H9 (cell line): ENCODE data around the gene HIPK3. TPM values are rescaled to one million over a fixed set of nuclear protein-coding genes. Genes with fewer than 3 reads are reported as not detected.

ENCODE experiments used
- DNase-seq: peaks from one replicate; pipeline ENCODE4 v3.0.0-alpha.2; 2017
- H2AFZ ChIP-seq: one replicate; pipeline ENCODE4 v1.6.1; 2013; ENCODE audit warnings: mild to moderate bottlenecking, low read length, control low read depth, moderate library complexity
- H2AK5ac ChIP-seq: 2 replicates; pipeline ENCODE4 v1.6.1; 2013; ENCODE audit warnings: low read length, control low read depth, mixed read lengths; ENCODE audit not compliant: insufficient read length
- H2BK120ac ChIP-seq: one replicate; pipeline ENCODE4 v1.6.1; 2013; ENCODE audit warnings: low read depth, mild to moderate bottlenecking, low read length, control low read depth, inconsistent platforms; ENCODE audit not compliant: poor library complexity, severe bottlenecking
- H2BK12ac ChIP-seq: 2 replicates; pipeline ENCODE4 v1.6.1; 2013; ENCODE audit warnings: low read length, control low read depth, mixed read lengths, low read depth; ENCODE audit not compliant: insufficient read length
- H2BK15ac ChIP-seq: 2 replicates; pipeline ENCODE4 v1.6.1; 2013; ENCODE audit warnings: low read depth, low read length, control low read depth
- H2BK20ac ChIP-seq: one replicate; pipeline ENCODE4 v1.6.1; 2013; ENCODE audit warnings: low read depth, mild to moderate bottlenecking, low read length, control low read depth, inconsistent platforms; ENCODE audit not compliant: poor library complexity, severe bottlenecking
- H2BK5ac ChIP-seq: 2 replicates; pipeline ENCODE4 v1.6.1; 2013; ENCODE audit warnings: low read length, control low read depth, mixed read lengths; ENCODE audit not compliant: insufficient read length
- H3K14ac ChIP-seq: 2 replicates; pipeline ENCODE4 v1.6.1; 2013; ENCODE audit warnings: low read length, control low read depth; ENCODE audit not compliant: insufficient read depth
- H3K18ac ChIP-seq: 2 replicates; pipeline ENCODE4 v1.6.1; 2013; ENCODE audit warnings: low read depth, mild to moderate bottlenecking, mixed read lengths, low read length, control low read depth; ENCODE audit not compliant: insufficient read length
- H3K23ac ChIP-seq: 2 replicates; pipeline ENCODE4 v1.6.1; 2013; ENCODE audit warnings: low read length, control low read depth, mixed read lengths, low read depth; ENCODE audit not compliant: insufficient read length
- H3K23me2 ChIP-seq: 2 replicates; pipeline ENCODE4 v1.6.1; 2013; ENCODE audit warnings: low read depth, mild to moderate bottlenecking, mixed read lengths, low read length, control low read depth; ENCODE audit not compliant: insufficient read length, poor library complexity, severe bottlenecking
- H3K27ac ChIP-seq: 2 replicates; pipeline ENCODE4 v1.5.1; 2013; ENCODE audit warnings: low read length, control low read depth, mixed read lengths, low read depth; ENCODE audit not compliant: insufficient read length
- H3K27me3 ChIP-seq: 2 replicates; pipeline ENCODE4 v1.6.1; 2013; ENCODE audit warnings: low read length, control low read depth, inconsistent platforms; ENCODE audit not compliant: insufficient read depth
- H3K4ac ChIP-seq: 2 replicates; pipeline ENCODE4 v1.6.1; 2013; ENCODE audit warnings: low read depth, mild to moderate bottlenecking, control low read depth, inconsistent platforms, low read length, moderate library complexity
- H3K4me1 ChIP-seq: 2 replicates; pipeline ENCODE4 v1.6.1; 2013; ENCODE audit warnings: low read length, control low read depth, inconsistent platforms; ENCODE audit not compliant: insufficient read depth
- H3K4me2 ChIP-seq: 2 replicates; pipeline ENCODE4 v1.6.1; 2013; ENCODE audit warnings: low read length, control low read depth, mixed read lengths; ENCODE audit not compliant: insufficient read length, insufficient read depth
- H3K56ac ChIP-seq: 2 replicates; pipeline ENCODE4 v1.6.1; 2013; ENCODE audit warnings: low read depth, mild to moderate bottlenecking, mixed read lengths, low read length, control low read depth; ENCODE audit not compliant: insufficient read length
- H3K79me1 ChIP-seq: 2 replicates; pipeline ENCODE4 v1.6.1; 2013; ENCODE audit warnings: low read depth, mild to moderate bottlenecking, moderate library complexity, low read length, control low read depth, inconsistent platforms; ENCODE audit not compliant: insufficient read depth, poor library complexity, severe bottlenecking
- H3K79me2 ChIP-seq: 2 replicates; pipeline ENCODE4 v1.6.1; 2013; ENCODE audit warnings: low read length, control low read depth, inconsistent platforms; ENCODE audit not compliant: insufficient read depth
- H3K9ac ChIP-seq: 2 replicates; pipeline ENCODE4 v1.6.1; 2013; ENCODE audit warnings: low read length, control low read depth, mixed read lengths; ENCODE audit not compliant: insufficient read length; ENCODE audit errors: extremely low read depth
- H3K9me3 ChIP-seq: one replicate; pipeline ENCODE4 v1.6.1; 2013; ENCODE audit warnings: low read depth, low read length, inconsistent platforms; ENCODE audit not compliant: control insufficient read depth
- H3T11ph ChIP-seq: one replicate; pipeline ENCODE4 v1.6.1; 2013; ENCODE audit warnings: mild to moderate bottlenecking, low read length, control low read depth, inconsistent platforms
- H4K20me1 ChIP-seq: one replicate; pipeline ENCODE4 v1.6.1; 2013; ENCODE audit not compliant: control insufficient read depth, insufficient read length, insufficient read depth
- H4K5ac ChIP-seq: 2 replicates; pipeline ENCODE4 v1.6.1; 2013; ENCODE audit warnings: low read depth, mild to moderate bottlenecking, mixed read lengths, low read length, control low read depth; ENCODE audit not compliant: insufficient read length
- H4K8ac ChIP-seq: replicated peaks from 2 replicates; pipeline ENCODE4 v1.6.1; 2013; ENCODE audit warnings: low read length, control low read depth, mixed read lengths, low read depth; ENCODE audit not compliant: insufficient read length
- H4K91ac ChIP-seq: 2 replicates; pipeline ENCODE4 v1.6.1; 2013; ENCODE audit warnings: low read depth, mild to moderate bottlenecking, moderate library complexity, mixed read lengths, low read length, control low read depth; ENCODE audit not compliant: insufficient read length
- H3K27ac Mint-ChIP-seq, 3 experiments: 2 replicates in 2 of 3; 3 replicates in 1 of 3; pipeline ENCODE4 v1.8.0; 2020 to 2021; ENCODE audit warnings: mixed read lengths in 3 of 3, mild to moderate bottlenecking in 1 of 3, moderate library complexity in 1 of 3
- H3K27me3 Mint-ChIP-seq: 2 replicates; pipeline ENCODE4 v1.8.0; 2021; ENCODE audit warnings: low read depth, mild to moderate bottlenecking, moderate library complexity, mixed read lengths
- H3K36me3 Mint-ChIP-seq, 3 experiments: 2 replicates in 2 of 3; 3 replicates in 1 of 3; pipeline ENCODE4 v1.8.0; 2020 to 2021; ENCODE audit warnings: low read depth in 3 of 3, mixed read lengths in 3 of 3; ENCODE audit not compliant: insufficient read depth in 1 of 3
- H3K4me1 Mint-ChIP-seq, 2 experiments: 2 replicates each; pipeline ENCODE4 v1.8.0; 2020; ENCODE audit warnings: mixed read lengths in 2 of 2
- H3K4me3 Mint-ChIP-seq, 2 experiments: 2 replicates in 1 of 2; 3 replicates in 1 of 2; pipeline ENCODE4 v1.8.0; 2020 to 2021; ENCODE audit warnings: mild to moderate bottlenecking in 2 of 2, mixed read lengths in 2 of 2, moderate library complexity in 1 of 2
- H3K9me3 Mint-ChIP-seq, 2 experiments: 2 replicates in 1 of 2; 3 replicates in 1 of 2; pipeline ENCODE4 v1.8.0; 2020; ENCODE audit warnings: mild to moderate bottlenecking in 2 of 2, mixed read lengths in 2 of 2, moderate library complexity in 1 of 2
- CTCF ChIP-seq: fragments of 200-600 bp; sonication (generic); conservative IDR thresholded peaks from 3 replicates; pipeline ENCODE4 v1.8.0; 2021; ENCODE audit warnings: antibody characterized with exemption, mild to moderate bottlenecking
- WGBS: extraction: QIAGEN DNeasy Blood & Tissue Kit; methylation state at CpG from one replicate; pipeline ENCODE4 v1.1.7; 2013; ENCODE audit warnings: missing lambda C conversion rate, low lambda C conversion rate, mixed read lengths; ENCODE audit not compliant: insufficient read length; ENCODE audit errors: extremely low coverage; 5-methylcytosine and 5-hydroxymethylcytosine counted together
- total RNA-seq: library from RNA; stranded (reverse); gene quantifications from 2 replicates; pipeline ENCODE4 v1.2.1, GENCODE V29; 2021

HIPK3 gene
- total RNA-seq, 1 experiment from 2014 or later: 23.4 TPM

DNA sequence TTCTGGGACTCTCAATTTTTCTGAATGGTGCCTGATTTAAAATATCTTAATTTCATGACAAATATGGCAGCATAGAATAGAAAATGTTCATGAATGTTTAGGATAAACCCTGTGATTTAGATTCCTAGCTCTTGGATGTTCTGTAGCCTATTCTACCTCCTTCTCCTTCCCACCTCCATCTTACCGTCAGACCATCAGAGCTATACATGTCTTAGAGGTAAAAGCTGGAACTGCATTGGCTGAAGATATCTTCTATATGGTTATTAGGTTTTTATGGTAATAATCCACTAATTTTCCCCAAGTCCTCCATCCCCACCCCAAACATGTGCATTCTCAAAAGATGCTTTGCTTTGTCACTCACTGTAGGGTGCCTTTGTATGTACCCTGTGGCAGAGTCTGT lies 49.0 kb upstream of the HIPK3 start:
- H2BK120ac ChIP-seq: no peak overlapping the region
- H2BK15ac ChIP-seq: no peak overlapping the region
- H2AFZ ChIP-seq: no peak overlapping the region
- H3K27ac ChIP-seq: no peak overlapping the region
- no peak overlapping the region for H4K5ac ChIP-seq
- no peaks in the 10 kb centered on the region; the same call in 1 of the 2 replicates for H3K27me3 Mint-ChIP-seq
- no peak overlapping the region for H2BK20ac ChIP-seq
- H3K23me2 ChIP-seq: no peaks in the 10 kb centered on the region
- no peaks in the 10 kb centered on the region for H3K4me1 ChIP-seq
- no peak overlapping the region for H4K8ac ChIP-seq
- H3K9ac ChIP-seq: no peak overlapping the region
- H3K4me1 Mint-ChIP-seq: peaks cover 5 to 7% of the 10 kb centered on the region in 2 experiments; a peak in 1 of 4 replicates
- no peaks in the 10 kb centered on the region for H3K79me1 ChIP-seq
- no peak overlapping the region for H3K18ac ChIP-seq
- no peak overlapping the region for H3K4me3 Mint-ChIP-seq
- no peak overlapping the region for H3K23ac ChIP-seq
- no peak overlapping the region for H2BK5ac ChIP-seq
- H3K56ac ChIP-seq: no peak overlapping the region
- H3K27me3 ChIP-seq: no peaks in the 10 kb centered on the region
- no peak overlapping the region for H2AK5ac ChIP-seq
- DNase-seq: no peak
- H3K9me3 ChIP-seq: no peaks in the 10 kb centered on the region
- H4K20me1 ChIP-seq: no peaks in the 10 kb centered on the region
- peaks cover 0 to 3% of the 10 kb centered on the region in 2 experiments; a peak in 1 of 5 replicates for H3K9me3 Mint-ChIP-seq
- no peaks in the 10 kb centered on the region for H3K79me2 ChIP-seq
- H3K27ac Mint-ChIP-seq: no peak overlapping the region
- H3K4me2 ChIP-seq: no peak overlapping the region
- H2BK12ac ChIP-seq: no peak overlapping the region
- TF ChIP-seq CTCF: no peak
- no peaks in the 10 kb centered on the region for H3K36me3 Mint-ChIP-seq
- WGBS: no CpG with 5 or more reads among the region's 1 CpG
- H3T11ph ChIP-seq: no peak overlapping the region
- no peak overlapping the region for H4K91ac ChIP-seq
- H3K14ac ChIP-seq: no peak overlapping the region
- no peak overlapping the region for H3K4ac ChIP-seq
